Cortex of kidney (tissue), 1 donor: ENCODE measurements around the gene FRMD3.

Experiments used
- DNase-seq: peaks from one replicate; lab custom pipeline; 2025; lab: John Stamatoyannopoulos, UW

The FRMD3 gene

DNA sequence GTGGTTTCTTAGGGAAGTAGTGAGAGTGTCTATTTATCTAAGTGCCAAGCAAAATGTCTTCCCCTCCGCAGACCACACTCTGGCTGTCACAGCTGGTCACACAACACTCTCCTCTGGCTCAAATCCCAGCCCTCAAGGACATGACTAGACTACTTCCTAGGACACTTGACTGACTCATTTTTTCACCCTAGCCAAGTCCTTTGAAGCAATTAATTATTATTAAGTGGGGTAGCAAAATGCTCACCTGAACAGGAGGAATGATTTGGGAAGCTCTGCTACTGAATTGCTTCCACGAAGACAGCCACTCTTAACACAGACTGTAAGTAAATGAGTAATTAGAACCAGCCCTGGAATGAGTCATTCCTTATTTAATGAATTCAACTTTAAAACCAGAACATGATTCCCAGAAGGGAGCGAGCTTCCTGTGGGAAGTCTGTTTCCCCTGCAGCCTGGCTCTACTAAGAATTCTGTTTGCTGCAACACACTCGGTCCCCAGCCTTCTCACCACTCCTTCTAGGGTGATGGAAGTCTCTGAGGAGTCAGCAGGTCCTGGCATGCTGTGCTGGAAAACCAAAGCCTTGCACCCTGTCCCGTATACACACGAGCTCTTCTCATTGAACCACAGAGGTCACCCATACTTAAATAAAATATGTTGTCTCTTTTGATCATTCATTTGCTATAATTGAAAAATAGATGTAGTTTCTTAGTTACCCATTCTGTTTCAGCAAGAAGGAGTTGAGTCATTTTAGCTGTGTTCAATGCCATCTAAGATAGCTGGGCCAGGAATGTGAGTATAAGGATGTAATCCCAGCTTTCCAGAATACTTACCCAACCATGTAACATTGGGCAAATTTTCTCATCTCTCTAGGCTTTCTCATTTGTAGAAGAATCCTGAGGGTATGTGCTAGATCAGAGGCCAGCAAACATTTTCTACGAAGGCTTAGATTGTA, 256.6 kb downstream of the FRMD3 start:
- DNase-seq: no peak

DNA sequence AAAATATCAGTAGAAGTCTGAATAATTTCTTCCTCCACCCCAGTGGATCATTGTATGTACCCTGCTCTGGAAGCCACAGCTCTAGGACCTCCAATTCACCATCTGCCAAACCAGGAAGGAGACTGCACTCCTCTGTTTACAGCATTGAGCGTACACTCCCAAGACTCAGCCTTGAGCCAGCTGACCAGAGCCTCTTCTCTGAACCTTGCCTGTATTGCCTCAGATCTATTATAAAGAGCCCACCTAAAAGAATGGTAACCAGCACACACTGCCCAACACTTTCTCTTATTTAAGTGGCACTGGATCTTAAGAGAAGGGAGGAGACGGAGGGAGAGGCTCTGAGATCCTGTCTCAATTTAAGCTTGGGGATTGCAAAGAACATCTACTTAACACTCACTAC, 257.4 kb downstream of the FRMD3 start:
- DNase-seq: no peak

DNA sequence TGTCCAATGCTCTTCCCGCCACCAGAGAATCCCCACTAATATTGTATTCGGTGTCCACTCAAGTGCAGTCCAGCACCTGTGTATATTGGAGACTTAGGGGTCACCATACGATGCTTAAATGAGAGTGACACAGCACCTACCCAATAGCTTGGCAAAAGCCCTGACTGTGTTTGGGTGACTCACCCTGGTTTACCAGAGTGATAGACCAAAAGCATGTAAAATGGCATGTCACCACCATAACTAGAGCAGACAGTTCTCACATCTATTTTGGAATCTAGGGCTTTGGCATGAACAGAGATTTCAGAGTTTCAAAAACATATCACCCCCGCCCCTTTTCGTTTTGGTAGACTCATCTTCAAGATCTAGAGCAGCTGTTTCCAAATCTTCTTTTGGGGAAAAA, 257.9 kb downstream of the FRMD3 start:
- no peak for DNase-seq

DNA sequence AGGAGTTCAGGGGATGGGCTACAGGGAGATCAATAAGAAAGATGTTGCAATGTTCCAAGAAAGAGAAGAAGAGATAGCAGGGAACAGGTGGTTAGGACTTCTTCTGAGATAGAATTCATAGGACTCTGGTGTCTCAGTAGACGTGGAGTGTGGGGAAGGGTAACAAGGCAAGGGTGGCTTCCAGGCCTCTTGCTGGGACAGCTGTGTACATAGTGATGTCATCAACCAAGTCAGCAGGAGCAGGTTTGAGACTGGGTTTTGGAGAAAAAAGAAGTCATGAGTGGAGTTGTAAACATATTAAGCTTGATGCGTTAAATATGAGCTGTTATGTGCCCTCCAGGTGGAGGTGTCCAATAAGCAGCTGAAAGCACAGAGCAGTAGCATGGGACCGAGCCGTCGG, 263.4 kb downstream of the FRMD3 start:
- DNase-seq: no peak

DNA sequence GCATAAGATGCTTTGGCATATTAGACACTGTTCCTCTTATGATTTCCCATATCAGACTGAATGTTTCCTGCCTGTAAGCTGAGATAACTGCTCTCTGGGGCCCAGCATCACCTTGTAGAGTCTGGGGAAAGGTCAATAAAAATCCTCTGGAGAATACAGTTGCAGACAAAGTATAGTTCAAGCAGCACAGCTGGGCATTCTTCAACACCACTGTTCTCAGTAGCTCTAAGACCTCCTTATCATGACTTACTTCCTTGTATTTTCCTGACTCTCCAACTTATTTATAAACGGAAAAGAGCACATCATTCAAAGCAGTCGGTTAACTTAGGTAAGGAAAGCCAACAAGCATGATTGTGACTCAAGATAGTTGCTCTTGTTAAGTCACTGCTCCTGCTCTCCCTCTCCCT, 266.5 kb downstream of the FRMD3 start:
- no peak for DNase-seq

DNA sequence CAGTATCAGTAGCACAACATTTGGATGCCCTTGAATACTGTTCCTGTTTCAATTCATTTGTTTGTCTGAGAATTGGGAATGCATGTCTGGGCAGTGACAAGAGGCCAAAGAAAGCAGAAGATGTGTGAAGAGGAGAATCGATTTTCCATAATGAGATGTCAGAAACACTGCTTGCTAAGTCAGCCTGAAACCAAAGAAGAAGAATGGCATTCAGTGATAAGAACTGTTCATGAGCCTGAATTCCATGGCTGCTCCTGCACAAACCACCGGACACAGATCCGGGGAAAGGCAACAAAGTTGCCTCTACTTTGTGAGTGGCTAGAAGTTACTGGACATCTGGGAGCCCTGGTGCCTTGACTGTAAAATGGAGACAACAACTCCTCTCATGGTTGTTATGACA, 268.1 kb downstream of the FRMD3 start:
- DNase-seq: no peak

DNA sequence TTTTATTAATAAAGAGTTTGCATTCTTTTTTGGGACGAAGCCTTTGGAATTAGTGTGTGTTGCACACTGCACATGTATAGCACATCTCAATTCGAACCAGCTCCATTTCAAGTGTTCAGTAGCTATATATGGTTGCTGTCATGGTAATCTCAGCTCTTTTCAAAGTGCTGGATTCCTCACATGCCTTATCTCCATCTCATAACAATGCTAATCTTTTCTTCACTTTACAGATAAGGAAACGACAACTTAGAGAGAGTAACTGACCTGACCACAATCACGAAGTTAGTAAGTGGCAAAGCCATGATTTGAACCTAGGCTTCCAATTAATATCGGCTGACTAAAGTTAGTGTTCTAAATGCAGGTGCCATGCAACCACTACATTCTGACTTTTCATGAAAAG, 270.5 kb downstream of the FRMD3 start:
- DNase-seq: no peak

DNA sequence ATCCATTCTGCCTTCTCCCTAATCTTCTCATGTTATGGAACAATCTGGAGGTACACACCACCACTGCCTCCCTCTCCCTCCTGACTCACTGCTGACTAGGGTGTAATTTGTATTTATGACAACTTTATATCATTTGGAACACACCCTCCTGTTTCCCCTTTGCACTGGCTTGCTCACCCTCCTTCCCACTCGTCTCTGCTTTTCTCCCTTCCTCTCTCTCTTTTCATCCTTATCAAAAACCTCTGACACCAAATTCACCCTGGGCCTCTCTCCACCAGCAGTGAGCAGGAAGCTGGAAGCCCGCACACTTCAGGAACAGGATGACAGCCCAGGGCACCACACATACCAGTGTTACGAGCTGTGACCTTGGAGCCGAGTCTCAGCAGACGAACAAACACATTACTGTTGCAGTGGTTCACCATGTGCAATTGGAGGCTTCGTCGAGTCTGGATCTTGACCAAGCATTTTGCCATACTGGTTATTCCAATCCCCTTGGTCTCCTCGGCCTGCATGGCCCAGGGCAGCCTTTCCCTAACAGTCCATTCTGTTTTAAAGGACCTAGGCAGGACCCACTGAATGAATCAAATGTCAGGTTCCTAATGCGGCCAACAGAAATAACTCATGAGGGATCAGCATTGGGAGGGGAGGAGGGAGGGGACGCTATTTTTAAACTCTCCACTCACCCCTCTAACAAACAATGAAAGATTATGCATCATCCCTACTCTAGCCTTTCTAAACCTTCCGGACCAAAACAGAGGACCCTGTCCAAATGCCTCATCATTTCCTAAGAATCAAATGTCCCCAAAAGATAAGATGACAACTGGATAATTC, 271.3 kb downstream of the FRMD3 start:
- no peak for DNase-seq

DNA sequence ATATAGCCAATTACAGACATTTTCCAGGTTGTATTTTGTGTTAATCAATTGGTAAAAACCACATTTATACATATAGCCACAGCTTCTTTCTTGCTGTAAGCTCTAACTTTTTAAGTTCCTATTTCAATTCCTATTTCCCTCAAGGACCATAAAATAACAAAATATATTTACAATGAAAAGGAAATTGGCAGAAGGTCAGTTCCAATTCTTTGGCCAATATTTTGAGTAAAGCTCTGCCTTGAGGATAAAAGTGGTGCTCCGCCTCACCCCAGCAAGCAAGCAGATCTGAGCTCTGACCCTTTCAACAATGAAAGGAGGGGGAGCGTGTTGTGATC, 271.9 kb downstream of the FRMD3 start:
- no peak for DNase-seq

DNA sequence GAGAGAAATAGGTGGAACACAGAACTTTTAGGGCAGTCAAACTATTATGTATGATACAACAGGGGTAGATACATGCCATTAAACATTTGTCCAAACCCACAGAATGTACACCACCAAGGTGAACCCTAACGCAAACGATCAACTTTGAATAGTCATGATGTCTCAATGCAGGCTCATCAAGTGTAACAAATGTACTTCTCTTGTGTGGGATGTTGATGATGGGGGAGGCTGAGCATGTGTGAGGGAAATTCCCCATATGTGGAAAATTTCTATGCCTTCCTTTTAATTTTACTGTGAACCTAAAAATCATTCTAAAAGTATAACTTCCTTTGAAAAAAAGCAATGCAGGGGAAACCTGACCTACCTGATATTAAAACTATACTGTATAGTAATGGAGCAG, 273.9 kb downstream of the FRMD3 start:
- DNase-seq: no peak

DNA sequence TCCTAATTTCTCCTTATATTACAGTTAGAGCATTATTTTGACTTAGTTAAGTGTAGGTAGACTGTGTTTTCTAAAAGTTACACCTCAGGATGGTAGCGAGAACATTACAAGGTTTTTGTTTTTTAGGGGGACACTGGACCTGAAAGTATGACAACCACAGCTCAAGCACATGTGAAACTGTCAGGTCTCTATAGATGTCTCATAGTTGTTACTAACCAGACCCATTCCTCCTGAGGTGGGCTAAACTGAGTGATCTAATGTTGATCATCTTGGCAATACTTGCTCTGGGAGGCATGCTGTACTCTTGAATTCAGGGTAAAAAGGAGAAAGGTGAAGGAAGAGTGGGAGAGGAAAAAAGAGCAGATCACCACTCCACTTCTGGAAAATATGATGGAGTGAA, 278.6 kb downstream of the FRMD3 start:
- DNase-seq: no peak

DNA sequence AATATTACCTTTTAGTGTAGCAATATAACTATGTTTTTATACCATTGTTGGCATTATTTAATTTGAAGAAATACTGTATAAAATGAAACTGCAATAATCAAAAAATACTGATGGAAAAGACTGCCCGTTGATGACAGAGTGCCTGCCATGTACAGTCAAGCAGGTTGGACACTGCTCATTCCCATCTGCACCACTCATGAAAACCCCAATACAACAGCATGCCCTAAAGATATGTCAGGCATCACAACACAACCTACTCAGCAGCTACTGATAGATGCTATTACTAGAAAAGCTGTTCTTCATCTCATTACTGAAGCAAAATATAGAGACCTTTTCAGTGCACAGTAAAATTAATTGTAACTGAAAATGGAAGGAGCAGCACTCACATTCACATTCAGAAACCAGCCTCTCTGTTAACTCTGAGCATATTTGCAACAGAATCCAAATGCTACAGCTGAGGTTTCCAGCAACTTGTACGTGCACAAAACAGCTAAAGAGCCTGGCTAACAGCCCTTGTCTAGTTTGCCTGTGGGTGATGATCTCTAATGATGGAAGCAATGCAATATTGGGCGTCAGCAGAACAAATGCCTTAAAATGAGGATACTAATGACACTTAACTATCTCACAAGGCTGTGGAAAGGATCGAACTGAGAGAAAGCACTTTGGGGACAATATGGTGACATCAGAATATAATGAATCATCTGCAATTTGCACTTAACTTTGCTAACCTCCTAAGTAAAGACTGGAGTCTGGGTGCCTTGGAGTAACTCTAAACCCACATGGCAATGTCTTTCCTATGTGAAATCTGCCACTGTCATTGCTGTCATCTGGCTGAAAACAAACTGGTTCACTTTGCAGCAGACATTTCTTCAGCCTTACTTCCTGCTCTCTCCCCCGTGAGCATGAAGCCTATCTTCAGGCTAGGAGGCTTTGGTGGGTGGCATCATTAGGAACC, 280.0 kb downstream of the FRMD3 start:
- no peak for DNase-seq

DNA sequence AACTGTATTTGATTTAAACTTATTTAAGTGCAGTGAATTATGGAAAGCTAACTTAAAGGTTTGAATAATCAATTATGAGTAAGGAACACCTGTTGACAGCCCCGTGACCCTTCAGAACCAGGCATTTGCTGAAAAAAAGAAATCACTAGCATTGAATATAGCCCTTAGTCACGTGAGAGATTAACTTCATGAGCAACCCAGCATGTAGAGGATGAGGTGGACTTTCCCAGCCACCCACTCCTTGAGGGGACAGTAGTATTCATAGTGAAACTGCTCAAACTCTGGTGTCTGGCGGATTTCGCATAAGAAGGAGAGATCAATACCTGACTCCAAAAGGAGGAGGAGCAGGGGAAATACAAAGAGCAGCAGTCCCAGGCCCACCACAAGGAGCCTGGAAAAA, 290.5 kb downstream of the FRMD3 start:
- no peak for DNase-seq

DNA sequence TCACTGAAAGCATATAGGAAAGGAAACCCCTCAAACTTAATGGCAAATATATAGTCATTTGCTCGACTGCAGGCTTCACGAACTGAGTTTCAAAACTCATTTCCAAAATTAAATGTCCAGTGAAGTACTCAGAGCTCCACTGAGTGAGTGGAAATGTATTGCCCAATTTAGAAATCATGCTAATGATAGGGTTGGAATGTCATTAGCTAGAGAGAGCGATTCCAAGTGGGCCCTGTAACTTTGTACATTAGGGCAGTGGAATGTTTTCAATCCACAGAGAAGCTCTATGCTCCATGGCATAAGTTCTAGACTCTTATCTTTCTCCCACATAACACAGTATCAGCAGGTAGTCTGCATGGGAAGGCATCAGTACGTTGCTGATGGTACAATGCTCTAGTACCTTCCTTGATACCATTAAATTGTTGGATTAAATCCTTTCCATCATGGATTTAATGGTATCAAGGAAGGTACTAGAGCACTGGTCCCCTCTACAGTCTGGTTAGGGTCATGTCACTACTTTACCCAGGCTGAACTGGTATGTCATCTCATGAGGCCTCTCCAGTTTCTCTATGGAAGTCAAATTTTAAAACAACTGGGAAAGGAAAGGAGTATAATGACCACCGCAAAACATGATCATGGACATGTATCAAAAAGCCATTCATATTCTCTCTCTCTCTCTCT, 292.1 kb downstream of the FRMD3 start:
- no peak for DNase-seq

DNA sequence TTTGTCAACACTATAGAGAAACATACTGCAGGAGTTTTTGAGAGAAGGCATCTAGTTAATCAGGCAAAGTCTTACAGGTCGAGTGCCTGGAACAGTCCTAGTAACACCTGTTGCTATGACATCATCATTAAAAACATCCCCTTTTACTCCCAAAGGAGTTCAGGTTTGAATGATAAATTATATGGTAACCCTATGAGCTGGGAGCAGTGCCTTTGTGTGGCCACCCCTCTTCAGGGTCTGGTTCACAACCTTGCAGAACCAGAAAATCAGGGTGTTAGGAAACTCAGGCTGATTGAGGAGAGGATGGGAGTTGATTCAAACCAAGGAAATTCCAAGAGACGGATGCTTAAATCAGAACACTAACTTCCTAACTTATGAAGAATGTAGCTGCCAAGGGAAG, 296.1 kb downstream of the FRMD3 start:
- DNase-seq: no peak

DNA sequence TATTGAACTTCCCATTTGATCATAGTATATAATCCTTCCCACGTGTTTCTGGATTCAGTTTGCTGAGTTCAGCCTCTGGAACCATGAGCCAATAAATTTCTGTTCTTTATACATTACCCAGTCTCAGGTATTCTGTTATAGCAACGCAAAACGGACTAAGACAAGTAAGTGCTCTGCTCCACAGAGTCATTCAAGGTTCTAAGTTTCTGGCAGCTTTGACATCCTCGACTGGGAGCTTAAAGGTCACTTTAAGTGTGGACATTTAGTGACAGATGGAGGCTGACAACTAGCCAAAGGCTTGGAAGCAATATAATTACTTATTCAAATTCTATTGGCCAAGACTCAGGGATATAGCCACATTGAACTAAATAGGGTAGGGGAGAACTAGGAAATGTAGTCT, 297.5 kb downstream of the FRMD3 start:
- DNase-seq: no peak

DNA sequence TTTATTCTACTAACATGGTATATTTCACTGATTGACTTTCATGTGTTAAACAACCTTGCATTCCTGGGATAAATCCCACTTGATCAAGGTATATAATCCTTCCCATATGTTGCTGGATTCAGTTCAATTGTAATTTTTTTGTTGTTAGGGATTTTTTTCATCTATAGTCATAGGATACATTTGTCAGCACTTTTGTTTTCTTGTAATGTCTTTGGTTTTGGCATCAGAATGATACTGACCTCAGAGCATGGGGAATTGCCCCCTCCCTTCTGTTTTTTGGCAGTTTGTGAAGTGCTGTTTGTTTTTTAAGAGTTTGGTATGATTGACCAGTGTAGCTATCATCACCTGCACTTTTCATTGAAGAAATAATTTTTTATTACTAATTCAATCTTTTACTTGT, 298.5 kb downstream of the FRMD3 start:
- DNase-seq: no peak

DNA sequence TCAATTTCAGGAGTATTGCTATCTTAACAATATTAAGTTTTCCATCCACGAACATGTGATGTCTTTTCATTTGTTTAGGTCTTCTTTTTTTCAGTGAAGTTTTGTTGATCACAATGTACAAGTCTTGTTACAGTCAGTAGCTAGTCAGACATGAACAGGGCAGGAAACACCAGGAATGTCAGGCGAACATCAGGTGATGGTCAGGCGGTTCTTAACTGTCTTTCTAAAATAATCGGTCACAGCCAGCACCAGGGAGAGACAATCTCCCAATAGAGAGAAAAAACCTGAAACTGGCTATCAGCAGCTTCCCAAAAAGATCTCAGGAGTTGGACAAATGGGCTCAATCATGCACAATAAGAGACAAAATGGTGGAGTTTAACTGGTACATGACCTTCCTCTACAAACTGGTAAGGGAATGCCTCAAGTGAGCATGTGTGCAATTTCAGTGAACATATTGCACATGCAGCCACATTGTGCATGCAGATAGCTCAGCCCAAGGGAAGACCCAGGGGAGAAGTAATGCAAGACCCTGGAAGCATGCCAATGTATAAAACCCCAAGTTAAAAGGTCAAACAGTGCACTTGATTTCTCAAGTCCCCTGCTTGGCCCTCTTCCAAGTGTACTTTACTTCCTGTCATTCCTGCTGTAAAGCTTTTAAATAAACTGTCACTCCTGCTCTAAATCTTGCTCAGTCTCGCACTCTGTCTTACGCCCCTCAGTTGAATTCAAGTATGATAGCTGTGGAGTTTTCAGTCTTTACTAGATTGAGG, 299.1 kb downstream of the FRMD3 start:
- no peak for DNase-seq

DNA sequence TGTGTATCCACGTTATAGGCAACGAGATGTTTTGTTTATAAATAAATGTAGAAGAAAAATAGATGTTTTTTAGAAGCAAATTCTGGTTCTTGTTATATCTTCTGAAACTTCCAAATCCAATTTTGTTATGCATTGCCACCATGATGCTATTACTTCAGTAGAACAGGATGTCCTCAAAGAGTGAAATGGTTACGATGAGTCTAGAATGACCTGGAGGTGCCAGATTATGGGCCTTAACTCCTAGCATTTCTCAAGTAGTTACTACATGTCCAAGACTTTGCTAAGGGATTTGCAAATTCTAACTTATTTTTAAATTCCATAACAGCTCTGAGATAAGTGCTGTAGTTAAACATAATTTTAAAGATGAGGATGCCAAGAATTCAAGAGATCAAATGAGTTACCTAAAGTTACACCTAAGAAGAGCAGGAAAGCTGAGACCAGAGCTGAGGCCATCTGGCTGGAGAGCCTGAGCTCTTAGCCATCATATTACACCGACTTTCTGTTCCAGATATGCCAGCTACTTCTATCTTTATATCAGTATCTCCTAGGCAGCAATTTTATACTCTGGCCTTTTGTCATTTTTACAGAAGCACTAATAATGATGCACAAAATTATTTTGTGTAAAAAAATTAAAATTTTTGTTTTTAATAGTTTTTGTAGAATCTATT, 302.0 kb downstream of the FRMD3 start:
- DNase-seq: no peak

DNA sequence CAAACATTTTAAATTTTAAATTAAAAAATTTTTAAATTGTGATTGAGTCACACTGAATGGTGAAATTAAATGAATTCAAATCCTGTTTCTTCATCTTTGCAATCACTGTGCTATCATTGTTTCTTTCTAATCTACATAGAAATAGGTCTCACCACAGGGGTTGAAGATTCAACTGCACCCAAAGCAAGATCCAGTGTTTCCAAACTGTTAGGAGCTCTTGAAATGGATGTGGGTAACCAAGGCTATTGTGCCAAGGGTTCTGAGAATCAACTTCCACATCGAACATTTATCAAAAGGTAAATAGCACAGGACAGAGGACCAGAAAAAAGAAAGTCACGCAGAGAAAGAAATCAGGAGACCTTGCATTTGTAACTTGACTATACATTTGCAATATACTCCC, 302.7 kb downstream of the FRMD3 start:
- DNase-seq: no peak
